ENCODE measurements around the gene TPPP. TPM values are rescaled to one million over a fixed set of nuclear protein-coding genes. Genes with fewer than 3 reads are reported as not detected.

The TPPP gene
- total and polyA plus RNA-seq, 7 donors = 0.60 to 15.5 (median 7.1) TPM

DNA sequence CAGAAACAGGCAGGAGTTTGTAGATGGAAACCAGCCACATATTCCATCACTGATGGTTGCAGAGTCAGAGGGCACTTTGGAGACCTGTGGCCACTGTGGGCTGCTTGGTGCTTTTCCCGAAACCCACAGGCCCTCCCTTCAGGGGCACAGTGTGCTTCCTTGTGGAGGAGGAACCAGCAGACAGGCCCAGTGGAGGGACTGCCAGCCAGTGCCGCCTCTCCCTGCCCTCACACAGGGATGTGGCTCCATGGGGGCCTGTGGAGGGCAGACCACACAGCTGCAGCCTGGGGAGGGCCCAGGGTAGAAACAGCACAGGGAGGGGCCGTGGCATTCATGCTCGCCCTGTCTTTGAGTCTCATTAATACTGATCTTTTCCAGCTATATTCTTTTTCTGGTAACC lies 45.8 kb downstream of the TPPP start:
- WGBS, 2 donors = 96 to 98% methylated on average over 4 of the region's 4 CpGs
- Histone ChIP-seq H3K27ac (no peak overlapping the region), H3K27me3 (no peaks in the 10 kb centered on the region), H3K9me3 (no peaks in the 10 kb centered on the region), H3K4me3 (no peak overlapping the region), H3K4me1 (no peaks in the 10 kb centered on the region), H3K36me3 (peaks cover 0 to 3% (median 2%) of the 10 kb centered on the region in 4 donors)
- TF ChIP-seq POLR2A (IDR thresholded peaks at IDR 0.05) (no peak), POLR2AphosphoS5 (IDR thresholded peaks at IDR 0.05) (no peak), EP300 (IDR thresholded peaks at IDR 0.05) (no peak)
- TF ChIP-seq, protein P1, sequence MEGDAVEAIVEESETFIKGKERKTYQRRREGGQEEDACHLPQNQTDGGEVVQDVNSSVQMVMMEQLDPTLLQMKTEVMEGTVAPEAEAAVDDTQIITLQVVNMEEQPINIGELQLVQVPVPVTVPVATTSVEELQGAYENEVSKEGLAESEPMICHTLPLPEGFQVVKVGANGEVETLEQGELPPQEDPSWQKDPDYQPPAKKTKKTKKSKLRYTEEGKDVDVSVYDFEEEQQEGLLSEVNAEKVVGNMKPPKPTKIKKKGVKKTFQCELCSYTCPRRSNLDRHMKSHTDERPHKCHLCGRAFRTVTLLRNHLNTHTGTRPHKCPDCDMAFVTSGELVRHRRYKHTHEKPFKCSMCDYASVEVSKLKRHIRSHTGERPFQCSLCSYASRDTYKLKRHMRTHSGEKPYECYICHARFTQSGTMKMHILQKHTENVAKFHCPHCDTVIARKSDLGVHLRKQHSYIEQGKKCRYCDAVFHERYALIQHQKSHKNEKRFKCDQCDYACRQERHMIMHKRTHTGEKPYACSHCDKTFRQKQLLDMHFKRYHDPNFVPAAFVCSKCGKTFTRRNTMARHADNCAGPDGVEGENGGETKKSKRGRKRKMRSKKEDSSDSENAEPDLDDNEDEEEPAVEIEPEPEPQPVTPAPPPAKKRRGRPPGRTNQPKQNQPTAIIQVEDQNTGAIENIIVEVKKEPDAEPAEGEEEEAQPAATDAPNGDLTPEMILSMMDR (IDR thresholded peaks at IDR 0.05) = no peak
- intact Hi-C loops (cut with DNase I) = no loop called here
- peak; percentile 56 for DNase-seq

DNA sequence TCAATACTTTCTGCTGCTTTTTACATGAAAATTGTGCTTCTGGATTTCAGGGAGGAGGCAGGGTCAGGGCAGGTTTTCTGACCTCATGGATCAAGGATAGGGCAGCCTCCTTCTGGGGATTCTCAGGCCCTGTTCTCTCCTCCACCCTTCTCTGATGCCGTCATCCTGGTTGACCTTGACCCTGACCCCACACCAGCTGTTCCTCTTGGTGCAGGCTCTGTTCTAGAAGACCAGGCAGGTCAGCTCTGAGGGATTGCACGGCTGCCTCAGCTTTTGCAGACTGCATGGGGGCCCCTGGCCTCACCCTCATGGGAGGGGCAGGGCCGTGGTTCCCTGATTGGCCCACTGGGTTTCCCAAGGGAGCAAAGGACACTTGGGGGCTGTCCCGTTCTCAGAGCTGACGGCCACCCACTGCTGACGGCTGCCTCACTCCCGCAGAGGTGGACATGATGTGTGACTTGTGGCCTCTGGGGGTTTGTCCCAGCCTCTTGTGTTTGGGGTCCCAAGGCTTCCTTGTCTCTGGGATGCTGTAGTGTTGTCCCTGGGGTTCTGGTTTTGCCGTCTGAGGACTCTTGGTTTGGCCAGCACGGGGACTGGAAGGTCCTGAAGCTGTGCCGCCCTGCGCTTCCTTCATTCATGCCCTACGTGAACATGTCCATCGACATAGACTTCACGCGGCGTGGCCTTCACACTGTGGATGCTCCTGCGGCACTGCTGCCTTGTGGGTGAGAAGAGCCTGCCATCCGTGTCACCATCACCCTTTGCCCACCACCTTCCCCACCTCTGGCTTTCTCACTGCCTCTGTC lies 46.6 kb downstream of the TPPP start:
- intact Hi-C loops (cut with DNase I) = no loop called here

GRCh38 chr5:645421-645820 lies 47.7 kb downstream of the TPPP start:
- WGBS, 2 donors = 84 to 93% methylated on average over 13 of the region's 13 CpGs
- Histone ChIP-seq H3K4me3 (no peak overlapping the region), H3K4me1 (no peaks in the 10 kb centered on the region), H3K36me3 (peaks cover 0 to 16% (median 4%) of the 10 kb centered on the region in 4 donors), H3K27me3 (no peaks in the 10 kb centered on the region), H3K27ac (no peak overlapping the region), H3K9me3 (no peaks in the 10 kb centered on the region)
- DNase-seq = peak; percentile 58
- TF ChIP-seq POLR2AphosphoS5 (IDR thresholded peaks at IDR 0.05) (no peak), POLR2A (IDR thresholded peaks at IDR 0.05) (no peak), EP300 (IDR thresholded peaks at IDR 0.05) (no peak)
- TF ChIP-seq, protein P1 (IDR thresholded peaks at IDR 0.05) = no peak
- intact Hi-C loops (cut with DNase I) = no loop called here

More for the DNA sequence above, 46.6 kb downstream of the TPPP start:
- no peaks in the 10 kb centered on the region for H3K27me3 ChIP-seq
- no peak overlapping the region for H3K4me3 ChIP-seq
- H3K4me1 ChIP-seq = no peaks in the 10 kb centered on the region
- no peak overlapping the region for H3K27ac ChIP-seq
- H3K36me3 ChIP-seq = peaks cover 0 to 4% (median 2%) of the 10 kb centered on the region in 4 donors
- no peaks in the 10 kb centered on the region for H3K9me3 ChIP-seq
- DNase-seq = peak; percentile 60
- TF ChIP-seq EP300 (IDR thresholded peaks at IDR 0.05) (no peak), POLR2AphosphoS5 (IDR thresholded peaks at IDR 0.05) (no peak)
- WGBS, 2 donors = 94 to 95% methylated on average over 18 of the region's 18 CpGs

GRCh38 chr5:644971-645370 lies 48.2 kb downstream of the TPPP start:
- Histone ChIP-seq H3K27ac (no peak overlapping the region), H3K4me1 (no peaks in the 10 kb centered on the region), H3K36me3 (peaks cover 0 to 19% (median 5%) of the 10 kb centered on the region in 4 donors), H3K4me3 (no peak overlapping the region), H3K9me3 (no peaks in the 10 kb centered on the region), H3K27me3 (no peaks in the 10 kb centered on the region)
- peak; percentile 42 for DNase-seq
- TF ChIP-seq EP300 (IDR thresholded peaks at IDR 0.05) = no peak
- TF ChIP-seq, protein P1 (IDR thresholded peaks at IDR 0.05) = no peak
- TF ChIP-seq POLR2A (IDR thresholded peaks at IDR 0.05) = no peak
- no peak for TF ChIP-seq POLR2AphosphoS5 (IDR thresholded peaks at IDR 0.05)
- intact Hi-C loops (cut with DNase I) = no loop called here
- WGBS, 2 donors = 96 to 98% methylated on average over 15 of the region's 15 CpGs

DNA sequence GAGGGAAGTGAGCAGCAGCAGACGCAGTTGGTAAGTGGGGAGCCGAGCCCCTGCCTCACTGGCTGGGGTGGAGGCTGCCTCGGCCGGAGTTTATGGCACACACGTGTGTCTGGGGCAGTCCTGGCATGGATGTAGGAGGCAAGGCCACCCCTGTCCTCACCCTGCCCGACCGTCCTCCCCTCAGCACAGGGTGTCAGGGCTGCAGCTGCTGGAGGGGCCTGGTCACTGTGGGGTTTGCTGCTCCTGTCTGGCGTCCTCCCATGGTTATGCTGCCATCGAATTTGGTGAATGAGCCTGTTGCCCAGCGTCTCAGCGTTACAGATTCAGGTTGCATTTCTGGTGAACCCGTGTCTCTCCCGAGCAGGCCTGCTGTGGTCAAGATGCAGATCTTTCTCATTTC lies 48.6 kb downstream of the TPPP start:
- Histone ChIP-seq H3K27ac (no peak overlapping the region), H3K36me3 (peaks cover 0 to 22% (median 5%) of the 10 kb centered on the region in 4 donors), H3K27me3 (no peaks in the 10 kb centered on the region), H3K4me1 (no peaks in the 10 kb centered on the region), H3K4me3 (no peak overlapping the region), H3K9me3 (no peaks in the 10 kb centered on the region)
- TF ChIP-seq POLR2AphosphoS5 (IDR thresholded peaks at IDR 0.05) = no peak
- no peak for TF ChIP-seq POLR2A (IDR thresholded peaks at IDR 0.05)
- TF ChIP-seq EP300 (IDR thresholded peaks at IDR 0.05) = no peak
- TF ChIP-seq, protein P1 (IDR thresholded peaks at IDR 0.05) = no peak
- intact Hi-C loops (cut with DNase I) = no loop called here
- WGBS, 2 donors = 90 to 95% methylated on average over 13 of the region's 13 CpGs
- DNase-seq = peak; percentile 29
